Fibroblast of villous mesenchyme (primary cell): ENCODE results near the gene RAB21. TPM values are rescaled to one million over a fixed set of nuclear protein-coding genes. Genes with fewer than 3 reads are reported as not detected.
"Not testable (repeated sequence)": the region's sequence is repeated elsewhere in the genome, so short reads cannot be mapped to it uniquely, and the experiment has no call there.

ENCODE experiments used
- DNase-seq: peaks from one replicate; pipeline ENCODE4 v3.0.0-alpha.2; 2010; ENCODE audit warnings: low read depth
- H3K4me3 ChIP-seq: 2 replicates; pipeline ENCODE4 v1.5.1; 2011; ENCODE audit warnings: low read depth, mild to moderate bottlenecking, low read length
- total RNA-seq: library from RNA; depleted of rRNA; stranded (reverse); fragments of >200 nt; gene quantifications from 2 replicates; pipeline ENCODE4 v1.2.3, GENCODE V29; 2012
- TF ChIP-seq, protein P1 (sequence below): IDR thresholded peaks from 2 replicates; pipeline ENCODE4 v1.5.1; 2012; ENCODE audit warnings: low read depth, mild to moderate bottlenecking, low read length; ENCODE audit not compliant: insufficient read depth

The RAB21 gene
- total RNA-seq, 1 donor: 12.5 TPM

DNA sequence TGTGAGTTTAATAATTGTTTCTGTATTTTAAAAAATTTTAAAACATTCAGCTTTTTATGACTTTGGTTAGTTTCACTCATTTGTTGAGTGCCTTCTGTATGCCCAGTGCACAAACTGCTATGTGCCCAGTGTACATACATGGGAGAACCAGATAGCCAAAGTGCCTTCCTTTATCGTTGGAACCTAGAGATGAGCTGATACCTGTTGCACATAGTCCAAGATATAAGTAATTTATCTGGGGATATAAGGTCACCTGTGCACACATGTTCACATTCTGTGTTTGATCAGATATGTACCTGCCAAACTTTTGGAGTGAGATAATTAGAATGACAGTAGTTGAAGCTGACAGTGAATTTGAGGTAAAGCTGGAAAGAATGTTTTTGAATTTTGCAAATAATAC is 37.9 kb downstream of the RAB21 start:
- no peak for DNase-seq
- TF ChIP-seq, protein P1, sequence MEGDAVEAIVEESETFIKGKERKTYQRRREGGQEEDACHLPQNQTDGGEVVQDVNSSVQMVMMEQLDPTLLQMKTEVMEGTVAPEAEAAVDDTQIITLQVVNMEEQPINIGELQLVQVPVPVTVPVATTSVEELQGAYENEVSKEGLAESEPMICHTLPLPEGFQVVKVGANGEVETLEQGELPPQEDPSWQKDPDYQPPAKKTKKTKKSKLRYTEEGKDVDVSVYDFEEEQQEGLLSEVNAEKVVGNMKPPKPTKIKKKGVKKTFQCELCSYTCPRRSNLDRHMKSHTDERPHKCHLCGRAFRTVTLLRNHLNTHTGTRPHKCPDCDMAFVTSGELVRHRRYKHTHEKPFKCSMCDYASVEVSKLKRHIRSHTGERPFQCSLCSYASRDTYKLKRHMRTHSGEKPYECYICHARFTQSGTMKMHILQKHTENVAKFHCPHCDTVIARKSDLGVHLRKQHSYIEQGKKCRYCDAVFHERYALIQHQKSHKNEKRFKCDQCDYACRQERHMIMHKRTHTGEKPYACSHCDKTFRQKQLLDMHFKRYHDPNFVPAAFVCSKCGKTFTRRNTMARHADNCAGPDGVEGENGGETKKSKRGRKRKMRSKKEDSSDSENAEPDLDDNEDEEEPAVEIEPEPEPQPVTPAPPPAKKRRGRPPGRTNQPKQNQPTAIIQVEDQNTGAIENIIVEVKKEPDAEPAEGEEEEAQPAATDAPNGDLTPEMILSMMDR: no peak
- no peak overlapping the region for H3K4me3 ChIP-seq

DNA sequence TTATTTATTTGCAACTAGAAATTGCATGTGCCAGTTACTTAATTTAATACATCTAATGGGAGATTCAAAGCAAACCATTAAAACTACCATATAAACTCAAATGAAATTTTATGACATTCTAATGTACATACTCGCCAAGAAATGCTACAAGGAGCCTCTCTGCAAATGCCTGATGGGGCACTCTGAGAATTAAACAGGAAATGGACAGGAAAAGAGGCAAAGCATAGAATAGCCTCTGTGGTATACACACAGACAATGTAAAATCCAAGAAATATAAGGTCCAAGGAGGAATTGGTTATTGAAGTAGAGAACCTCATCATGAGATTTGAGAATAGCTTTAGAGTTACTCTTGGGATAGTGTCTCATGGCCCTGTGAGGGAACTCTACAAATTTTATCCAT is 41.2 kb downstream of the RAB21 start:
- TF ChIP-seq, protein P1: no peak
- no peak for DNase-seq
- H3K4me3 ChIP-seq: no peak overlapping the region

- DNase-seq: no peak
- no peak overlapping the region for H3K4me3 ChIP-seq
- TF ChIP-seq, protein P1: no peak
Observed at GRCh38 chr12:71797531-71797930, 42.9 kb downstream of the RAB21 start.

- peak; percentile 12 for DNase-seq
- H3K4me3 ChIP-seq: no peak overlapping the region
- TF ChIP-seq, protein P1: no peak
Observed at GRCh38 chr12:71799106-71799505, 44.4 kb downstream of the RAB21 start.

DNA sequence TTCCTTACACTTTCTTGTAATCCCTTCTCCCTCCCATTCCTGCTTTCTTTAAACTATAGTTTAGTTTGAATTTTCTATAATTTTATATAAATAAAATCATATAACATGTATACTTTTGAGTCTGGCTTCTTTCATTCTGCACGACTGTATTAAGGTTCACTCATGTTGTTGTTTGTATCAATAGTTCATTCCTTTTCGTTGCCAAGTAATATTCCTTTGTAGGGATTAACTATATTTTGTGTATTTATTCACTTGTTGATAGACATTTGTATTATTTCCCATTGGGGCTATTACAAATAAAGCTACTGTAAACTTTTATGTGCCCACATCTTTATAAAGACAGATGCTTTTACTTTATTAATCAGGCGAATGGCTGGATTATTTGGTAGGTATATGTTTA is 45.5 kb downstream of the RAB21 start:
- TF ChIP-seq, protein P1: no peak
- DNase-seq: no peak
- H3K4me3 ChIP-seq: no peak overlapping the region

GRCh38 chr12:71804505-71804904 is 49.8 kb downstream of the RAB21 start:
- TF ChIP-seq, protein P1: no peak
- DNase-seq: no peak
- no peak overlapping the region for H3K4me3 ChIP-seq

- no peak for DNase-seq
- TF ChIP-seq, protein P1: no peak
- H3K4me3 ChIP-seq: no peak overlapping the region
Observed at GRCh38 chr12:71810921-71811320, 56.3 kb downstream of the RAB21 start.

DNA sequence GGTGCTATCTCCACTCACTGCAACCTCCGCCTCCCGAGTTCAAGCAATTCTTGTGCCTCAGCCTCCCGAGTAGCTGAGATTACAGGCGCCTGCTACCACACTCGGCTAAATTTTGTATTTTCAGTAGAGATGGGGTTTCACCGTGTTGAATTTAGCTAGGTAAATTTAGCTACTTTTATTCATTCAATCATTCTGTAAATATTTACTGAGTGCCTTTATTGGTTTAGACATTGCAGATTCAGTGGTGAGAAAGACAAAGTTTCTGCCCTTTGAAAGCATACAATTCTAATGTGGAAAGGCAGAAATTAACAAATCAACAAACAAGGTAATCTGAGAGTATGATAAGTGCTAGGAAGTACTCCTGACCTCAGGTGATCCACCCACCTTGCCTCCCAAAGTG is 60.6 kb downstream of the RAB21 start:
- not testable (repeated sequence) for H3K4me3 ChIP-seq, DNase-seq

GRCh38 chr12:71822088-71822487 is 67.4 kb downstream of the RAB21 start:
- not testable (repeated sequence) for DNase-seq, H3K4me3 ChIP-seq
